HFFc6 (cell line): Measurements from ENCODE around the gene NABP2. TPM values are rescaled to one million over a fixed set of nuclear protein-coding genes. Genes with fewer than 3 reads are reported as not detected.

Source experiments
- total RNA-seq, 6 experiments: library from RNA; stranded (reverse); fragmentation: NEBNext Ultra II Directional; extraction: Animal tissue kit (Norgen Biotek cat#: 25700); gene quantifications; 2 replicates in 1 of 6; 3 replicates in 5 of 6; pipeline ENCODE4 v1.2.3, GENCODE V29; 2021

NABP2 gene
- total RNA-seq, 6 experiments from 2014 or later, result 46.8 to 53.6 (median 49.4) TPM

Other genes with a start within 250 kb of the NABP2 start
- gene SUOX, start 227.1 kb upstream of the NABP2 start, total RNA-seq, result 10 to 100 TPM; 15.2 to 19.4 (median 17.0) TPM
- 1 to 10 TPM; 5.2 to 7.2 (median 5.9) TPM for gene IKZF4, start 203.3 kb upstream of the NABP2 start, total RNA-seq
- 100 to 1,000 TPM in 1 of 6 experiments, 10 to 100 TPM in 5; 40.7 to 151 (median 52.1) TPM for gene RPS26, start 182.4 kb upstream of the NABP2 start, total RNA-seq
- gene ERBB3, start 144.2 kb upstream of the NABP2 start, total RNA-seq, result 1 to 10 TPM; 1.0 to 2.5 (median 1.8) TPM
- gene PA2G4, start 119.8 kb upstream of the NABP2 start, total RNA-seq, result 100 to 1,000 TPM; 144 to 190 (median 177) TPM
- 1,000 to 10,000 TPM; 2,722 to 3,464 (median 3,292) TPM for gene RPL41, start 107.7 kb upstream of the NABP2 start, total RNA-seq
- gene ZC3H10, start 106.1 kb upstream of the NABP2 start, total RNA-seq, result 1 to 10 TPM; 3.3 to 4.7 (median 3.8) TPM
- gene ESYT1, start 96.1 kb upstream of the NABP2 start, total RNA-seq, result 100 to 1,000 TPM; 136 to 174 (median 151) TPM
- gene MYL6B, start 71.8 kb upstream of the NABP2 start, total RNA-seq, result 100 to 1,000 TPM in 5 of 6 experiments, 10 to 100 TPM in 1; 84.5 to 119 (median 108) TPM
- gene MYL6, start 66.0 kb upstream of the NABP2 start, total RNA-seq, result 1,000 to 10,000 TPM; 2,668 to 3,384 (median 3,141) TPM
- 10 to 100 TPM; 72.1 to 99.8 (median 87.1) TPM for gene SMARCC2, start 34.9 kb upstream of the NABP2 start, total RNA-seq
- 100 to 1,000 TPM in 1 of 6 experiments, 10 to 100 TPM in 5; 65.9 to 103 (median 71.2) TPM for gene RNF41, start 2.4 kb upstream of the NABP2 start, total RNA-seq
- gene SLC39A5, start 5.7 kb downstream of the NABP2 start, total RNA-seq, result under 1 TPM in 1 of 6 experiments, not detected in 5; 0.10 TPM
- gene ANKRD52, start 34.0 kb downstream of the NABP2 start, total RNA-seq, result 10 to 100 TPM; 57.9 to 87.8 (median 68.6) TPM
- 10 to 100 TPM in 1 of 6 experiments, 1 to 10 TPM in 5; 6.4 to 10.7 (median 8.2) TPM for gene COQ10A, start 42.6 kb downstream of the NABP2 start, total RNA-seq
- gene CS, start 76.0 kb downstream of the NABP2 start, total RNA-seq, result 100 to 1,000 TPM; 196 to 247 (median 232) TPM
- gene CNPY2, start 91.6 kb downstream of the NABP2 start, total RNA-seq, result 100 to 1,000 TPM; 177 to 275 (median 188) TPM
- gene PAN2, start 109.7 kb downstream of the NABP2 start, total RNA-seq, result 10 to 100 TPM in 5 of 6 experiments, 1 to 10 TPM in 1; 9.0 to 16.7 (median 14.6) TPM
- under 1 TPM in 1 of 6 experiments, not detected in 5; 0.38 TPM for gene IL23A, start 114.5 kb downstream of the NABP2 start, total RNA-seq
- gene STAT2, start 135.8 kb downstream of the NABP2 start, total RNA-seq, result 100 to 1,000 TPM in 2 of 6 experiments, 10 to 100 TPM in 4; 78.6 to 105 (median 95.2) TPM
- gene APOF, start 138.5 kb downstream of the NABP2 start, total RNA-seq, result not detected
- gene TIMELESS, start 225.1 kb downstream of the NABP2 start, total RNA-seq, result 10 to 100 TPM; 10.4 to 23.1 (median 21.3) TPM
- gene MIP, start 230.3 kb downstream of the NABP2 start, total RNA-seq, result under 1 TPM in 1 of 6 experiments, not detected in 5; 0.28 TPM
- 1 to 10 TPM; 2.4 to 2.9 (median 2.5) TPM for gene SPRYD4, start 244.2 kb downstream of the NABP2 start, total RNA-seq